ENCODE data around the gene PARP9. TPM values are rescaled to one million over a fixed set of nuclear protein-coding genes. Genes with fewer than 3 reads are reported as not detected.
"Not testable (repeated sequence)": the region's sequence is repeated elsewhere in the genome, so short reads cannot be mapped to it uniquely, and the experiment has no call there.

The PARP9 gene
- polyA plus RNA-seq, 3 donors = 13.4 to 16.6 (median 13.6) TPM

DNA sequence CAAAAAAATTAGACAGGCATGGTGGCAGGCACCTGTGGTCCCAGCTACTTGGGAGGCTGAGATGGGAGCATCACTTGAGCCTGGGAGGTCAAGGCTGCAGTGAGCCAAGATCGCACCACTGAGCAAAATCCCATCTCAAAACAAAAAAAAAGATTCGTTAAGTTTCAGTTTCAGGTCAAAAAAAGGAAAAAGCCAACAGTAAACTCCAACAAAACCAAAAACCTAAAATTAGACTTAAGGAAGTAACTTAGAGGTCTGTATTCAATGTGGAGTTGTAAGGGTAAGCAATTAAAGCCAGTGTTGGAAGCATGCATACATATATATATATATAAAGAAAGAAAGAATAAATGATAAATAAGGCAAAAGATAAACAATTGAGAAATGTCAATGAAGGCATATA lies 61.2 kb downstream of the PARP9 start:
- DNase-seq (ENCODE audit: extremely low read depth in 1 of 11, low read depth in 9 of 11, low spot score in 4 of 11) = no peak

DNA sequence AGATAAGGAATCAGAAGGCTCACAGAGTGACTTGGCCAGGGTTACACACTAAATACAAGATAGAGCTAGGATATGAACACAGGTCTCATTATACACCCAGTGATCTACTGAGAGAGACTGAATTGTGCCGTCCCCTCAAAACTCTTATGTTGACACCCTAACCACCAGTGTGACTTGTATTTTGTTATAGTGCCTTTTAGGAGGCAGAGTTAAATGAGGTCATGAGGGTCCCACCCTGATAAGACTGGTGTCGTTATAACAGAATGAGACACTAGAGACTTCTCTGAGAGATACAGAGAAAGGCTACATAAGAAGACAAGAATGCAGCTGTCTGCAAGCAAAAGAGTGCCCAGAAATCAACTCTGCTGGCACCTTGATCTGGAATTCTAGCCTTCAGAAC lies 62.0 kb downstream of the PARP9 start:
- DNase-seq (ENCODE audit: extremely low read depth in 1 of 11, low read depth in 9 of 11, low spot score in 4 of 11) = no peak

DNA sequence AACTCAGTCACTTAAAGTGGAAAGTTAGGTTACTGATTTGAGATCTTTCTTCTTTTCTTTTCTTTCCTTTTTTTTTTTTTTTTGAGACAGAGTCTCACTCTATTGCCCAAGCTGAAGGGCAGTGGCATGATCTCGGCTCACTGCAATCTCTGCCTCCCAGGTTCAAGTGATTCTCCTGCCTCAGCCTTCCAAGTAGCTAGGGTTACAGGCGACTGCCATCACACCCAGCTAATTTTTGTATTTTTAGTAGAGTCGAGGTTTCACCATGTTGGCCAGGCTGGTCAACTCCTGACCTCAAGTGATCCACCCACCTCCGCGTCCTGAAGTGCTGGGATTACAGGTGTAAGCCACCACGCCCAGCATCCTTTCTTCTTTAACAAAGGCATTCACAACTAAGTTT lies 63.1 kb downstream of the PARP9 start:
- DNase-seq (ENCODE audit: extremely low read depth in 1 of 11, low read depth in 9 of 11, low spot score in 4 of 11) = not testable (repeated sequence)

DNA sequence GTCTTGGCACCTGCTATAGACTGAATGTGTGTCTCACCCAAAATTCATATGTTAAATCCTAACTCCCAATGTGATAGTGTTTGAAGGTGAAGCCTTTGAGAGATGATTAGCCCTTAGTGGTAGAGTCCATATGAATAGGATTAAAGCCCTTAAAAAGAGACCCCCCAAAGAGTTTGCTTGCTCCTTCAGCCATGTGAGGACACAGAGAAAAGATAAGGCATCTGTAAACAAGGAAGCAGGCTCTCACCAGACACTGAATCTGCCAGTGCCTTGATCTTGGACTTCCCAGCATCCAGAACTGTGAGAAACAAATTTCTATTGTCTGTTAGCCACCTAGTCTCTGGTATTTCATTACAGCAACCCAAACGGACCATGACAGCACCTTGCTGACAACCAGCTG lies 65.9 kb downstream of the PARP9 start:
- DNase-seq (ENCODE audit: extremely low read depth in 1 of 11, low read depth in 9 of 11, low spot score in 4 of 11) = no peak

DNA sequence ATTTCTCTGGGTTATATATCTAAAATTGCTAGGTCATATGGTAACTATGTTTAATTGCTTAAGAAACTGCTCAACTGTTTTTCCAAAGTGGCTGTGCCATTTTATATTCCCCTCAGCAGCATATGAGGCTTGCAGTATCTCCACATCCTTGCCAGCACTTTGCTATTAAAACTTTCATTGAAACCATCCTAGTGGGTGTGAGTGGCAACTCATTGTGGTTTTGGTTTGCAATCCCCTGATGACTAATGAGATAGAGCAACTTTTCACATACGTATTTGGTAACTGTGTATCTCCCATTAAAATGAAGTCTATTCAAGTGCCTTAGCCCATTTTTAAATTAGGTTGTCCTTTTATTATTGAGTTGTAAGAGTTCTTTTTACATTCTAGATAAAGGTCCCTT lies 66.7 kb downstream of the PARP9 start:
- DNase-seq (ENCODE audit: extremely low read depth in 1 of 11, low read depth in 9 of 11, low spot score in 4 of 11) = no peak

DNA sequence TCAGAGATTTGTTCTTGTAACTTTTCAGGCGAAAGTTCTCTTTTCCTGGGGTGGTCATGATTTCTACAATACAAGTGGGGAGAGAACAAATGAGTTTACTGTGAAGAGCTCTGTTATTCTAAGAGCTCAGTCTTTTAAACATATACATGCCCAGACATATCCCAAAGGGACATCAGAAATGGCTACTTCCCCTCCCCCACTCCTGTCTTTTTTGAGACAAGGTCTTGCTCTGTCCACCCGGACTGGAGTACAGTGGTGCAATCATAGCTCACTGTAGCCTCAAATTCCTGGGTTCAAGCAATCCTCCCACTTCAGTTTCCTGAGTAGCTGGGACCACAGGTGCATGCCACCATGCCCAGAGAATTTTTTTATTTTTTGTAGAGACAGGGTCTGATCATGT lies 67.6 kb downstream of the PARP9 start:
- DNase-seq (ENCODE audit: extremely low read depth in 1 of 11, low read depth in 9 of 11, low spot score in 4 of 11) = no peak

DNA sequence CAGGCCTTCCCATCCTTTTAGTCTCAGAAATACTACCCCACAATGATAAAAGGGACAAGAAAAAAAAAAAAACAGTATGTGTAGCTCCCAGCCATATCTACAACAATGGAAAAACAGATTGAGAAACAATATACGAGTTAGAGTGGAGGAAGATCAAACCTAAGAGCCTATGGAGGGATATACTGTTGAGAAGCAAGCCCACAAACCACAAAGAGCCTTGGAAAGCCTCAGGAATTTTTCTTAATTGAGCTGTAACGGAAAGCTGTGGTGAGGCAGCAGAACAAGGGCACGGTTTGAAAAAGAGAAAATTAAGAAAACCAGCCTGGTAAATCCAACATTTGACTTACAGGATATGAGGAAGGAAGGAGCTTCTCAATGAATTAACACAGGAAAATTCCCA lies 70.8 kb downstream of the PARP9 start:
- DNase-seq (ENCODE audit: extremely low read depth in 1 of 11, low read depth in 9 of 11, low spot score in 4 of 11) = no peak

DNA sequence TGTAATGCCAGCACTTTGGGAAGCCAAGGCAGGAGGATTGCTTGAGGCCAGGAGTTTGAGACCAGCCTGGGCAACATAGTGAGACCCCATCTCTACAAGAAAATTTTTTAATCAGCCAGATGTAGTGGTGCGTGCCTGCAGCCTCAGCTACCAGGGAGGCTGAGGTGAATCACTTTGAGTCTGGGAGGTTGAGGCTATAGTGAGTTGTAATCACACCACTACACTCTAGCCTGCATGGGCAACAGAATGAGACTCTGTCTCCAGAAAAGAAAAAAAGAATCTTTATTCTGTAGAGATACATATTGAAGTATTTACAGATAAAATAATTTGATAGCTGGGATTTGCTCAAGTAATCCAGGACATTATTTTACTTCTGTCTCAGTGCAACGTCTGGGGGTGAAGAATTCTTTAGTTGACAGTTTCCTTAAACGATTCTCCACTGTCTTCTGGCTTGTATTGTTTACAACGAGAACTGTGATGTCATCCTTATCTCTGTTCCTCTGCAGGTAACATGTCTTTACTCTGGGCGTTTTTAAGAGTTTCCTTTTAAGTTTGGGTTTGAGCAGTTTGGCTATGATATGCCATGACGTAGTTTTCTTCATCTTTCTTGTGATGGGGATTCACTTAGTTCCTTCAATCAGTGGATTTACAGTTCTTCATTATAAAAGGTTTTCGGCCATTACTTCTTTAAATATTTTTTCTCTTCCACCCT lies 75.7 kb downstream of the PARP9 start:
- no peak for DNase-seq (ENCODE audit: extremely low read depth in 1 of 11, low read depth in 9 of 11, low spot score in 4 of 11)

DNA sequence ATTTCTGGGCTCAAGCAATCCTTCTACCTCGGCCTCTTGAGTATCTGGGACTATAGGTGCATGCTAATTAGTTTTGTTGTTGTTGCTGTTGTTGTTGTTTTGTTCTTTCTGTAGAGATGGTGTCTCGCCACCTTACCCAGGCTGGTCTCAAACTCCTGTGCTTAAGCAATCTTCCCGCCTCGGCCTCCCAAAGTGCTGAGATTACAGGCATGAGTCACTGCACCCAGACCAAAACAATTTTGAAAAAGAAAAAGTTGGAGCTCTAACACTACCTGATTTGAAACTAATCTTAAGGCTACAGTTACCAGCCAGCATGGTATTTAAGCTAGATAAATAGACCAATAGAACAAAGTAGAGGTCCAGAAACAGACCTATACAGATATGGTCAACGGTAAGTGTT lies 79.1 kb downstream of the PARP9 start:
- DNase-seq (ENCODE audit: extremely low read depth in 1 of 11, low read depth in 9 of 11, low spot score in 4 of 11) = no peak

DNA sequence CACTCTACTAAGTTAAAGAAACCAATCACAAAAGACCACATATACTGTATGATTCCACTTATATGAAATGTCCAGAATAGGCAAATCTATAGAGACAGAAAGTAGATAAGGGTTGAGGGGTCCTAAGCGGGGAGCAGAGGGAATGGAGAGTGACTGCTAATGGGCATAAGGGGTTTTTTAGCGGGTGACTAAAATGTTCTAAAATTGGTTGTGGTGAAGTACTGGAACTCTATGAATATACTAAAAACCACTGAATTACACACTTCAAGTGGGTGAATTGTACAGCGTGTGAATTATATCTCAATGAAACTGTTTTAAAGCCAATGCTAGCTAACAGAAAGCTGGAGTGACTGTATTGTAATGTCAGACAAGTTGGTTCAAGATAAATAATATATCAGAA lies 82.7 kb downstream of the PARP9 start:
- DNase-seq (ENCODE audit: extremely low read depth in 1 of 11, low read depth in 9 of 11, low spot score in 4 of 11) = no peak

Other genes with a start within 250 kb of the PARP9 start
- 1 to 10 TPM in 1 of 3 donors, under 1 TPM in 2; 0.74 to 1.1 (median 0.86) TPM for gene CSTA, start 239.1 kb downstream of the PARP9 start, polyA plus RNA-seq (ENCODE audit: insufficient read length in 3 of 3)
- gene MIX23, start 181.1 kb downstream of the PARP9 start, polyA plus RNA-seq (ENCODE audit: insufficient read length in 3 of 3) = 10 to 100 TPM; 49.0 to 70.6 (median 54.0) TPM
- gene FAM162A, start 180.1 kb downstream of the PARP9 start, polyA plus RNA-seq (ENCODE audit: insufficient read length in 3 of 3) = 10 to 100 TPM; 69.6 to 73.1 (median 70.8) TPM
- 10 to 100 TPM in 1 of 3 donors, 1 to 10 TPM in 2; 9.1 to 12.5 (median 9.9) TPM for gene WDR5B, start 148.2 kb downstream of the PARP9 start, polyA plus RNA-seq (ENCODE audit: insufficient read length in 3 of 3)
- gene KPNA1, start 49.4 kb downstream of the PARP9 start, polyA plus RNA-seq (ENCODE audit: insufficient read length in 3 of 3) = 10 to 100 TPM; 43.1 to 56.0 (median 46.9) TPM
- 10 to 100 TPM; 12.0 to 14.2 (median 13.3) TPM for gene DTX3L, start within 50 bp of the PARP9 start, polyA plus RNA-seq (ENCODE audit: insufficient read length in 3 of 3)
- under 1 TPM; 0.32 to 0.58 (median 0.47) TPM for gene PARP15, start 13.3 kb upstream of the PARP9 start, polyA plus RNA-seq (ENCODE audit: insufficient read length in 3 of 3)
- 10 to 100 TPM; 18.8 to 28.3 (median 24.3) TPM for gene PARP14, start 116.5 kb upstream of the PARP9 start, polyA plus RNA-seq (ENCODE audit: insufficient read length in 3 of 3)
- gene HSPBAP1, start 229.5 kb upstream of the PARP9 start, polyA plus RNA-seq (ENCODE audit: insufficient read length in 3 of 3) = 10 to 100 TPM in 2 of 3 donors, 1 to 10 TPM in 1; 10.0 to 14.9 (median 12.3) TPM
- gene SLC49A4, start 230.8 kb upstream of the PARP9 start, polyA plus RNA-seq (ENCODE audit: insufficient read length in 3 of 3) = 10 to 100 TPM; 14.0 to 15.5 (median 15.4) TPM